Peyer's patch (tissue), 4 donors: ENCODE measurements around the gene GHITM. TPM values are rescaled to one million over a fixed set of nuclear protein-coding genes. Genes with fewer than 3 reads are reported as not detected.

Experiments used
- DNase-seq, 3 donors: peaks; one replicate each; pipeline ENCODE4 v3.0.0-alpha.2; 2017 to 2019
- H3K27ac ChIP-seq, 4 donors: fragments of 200-600 bp; sonication (generic); one replicate each; pipeline ENCODE4 v1.5.1; 2016 to 2019
- H3K27me3 ChIP-seq, 2 donors: fragments of 200-600 bp; sonication (generic); one replicate each; pipeline ENCODE4 v1.5.1; 2019
- H3K36me3 ChIP-seq, 3 donors: fragments of 200-600 bp; sonication (generic); one replicate each; pipeline ENCODE4 v1.5.1; 2016 to 2019
- H3K4me1 ChIP-seq, 4 donors: fragments of 200-600 bp; sonication (generic); one replicate each; pipeline ENCODE4 v1.5.1; 2016 to 2019
- H3K4me3 ChIP-seq, 4 donors: fragments of 200-600 bp; sonication (generic); 1 replicate in 3 of 4; 2 replicates in 1 of 4; pipeline ENCODE4 v1.5.1; 2016 to 2019; ENCODE audit warnings: mild to moderate bottlenecking in 1 of 4
- H3K9me3 ChIP-seq, 4 donors: fragments of 200-600 bp; sonication (generic); one replicate each; pipeline ENCODE4 v1.5.1; 2016 to 2019; ENCODE audit warnings: mild to moderate bottlenecking in 1 of 4
- POLR2A ChIP-seq, 2 donors: fragments of 450-650 bp; IDR thresholded peaks; one replicate each; pipeline ENCODE4 v1.5.1; 2017; ENCODE audit warnings: antibody characterized with exemption in 2 of 2, mild to moderate bottlenecking in 2 of 2, moderate library complexity in 2 of 2
- total RNA-seq, 4 donors: library from RNA; depleted of rRNA; stranded (reverse); fragments of >200 nt; gene quantifications; one replicate each; pipeline ENCODE4 v1.1.0, GENCODE V29; 2016
- TF ChIP-seq, protein P1 (sequence below), 6 experiments: fragments of 450-650 bp in 4 of 6; fragments of 200-600 bp in 2 of 6; sonication (generic) in 1 of 6; IDR thresholded peaks; one replicate each; pipeline ENCODE4 v1.5.1; 2017 to 2019; ENCODE audit warnings: antibody characterized with exemption in 6 of 6, mild to moderate bottlenecking in 3 of 6, moderate library complexity in 1 of 6

The GHITM gene
- total RNA-seq, 4 donors from 2014 or later: 111 to 270 (median 143) TPM

- H3K27me3 ChIP-seq: no peaks in the 10 kb centered on the region
- H3K4me1 ChIP-seq: peaks cover 0 to 13% (median 9%) of the 10 kb centered on the region in 4 donors
- H3K36me3 ChIP-seq: peaks cover 0 to 3% (median 0%) of the 10 kb centered on the region in 3 donors
- H3K27ac ChIP-seq: no peak overlapping the region
- no peaks in the 10 kb centered on the region for H3K9me3 ChIP-seq
- H3K4me3 ChIP-seq: no peak overlapping the region
- TF ChIP-seq, protein P1, sequence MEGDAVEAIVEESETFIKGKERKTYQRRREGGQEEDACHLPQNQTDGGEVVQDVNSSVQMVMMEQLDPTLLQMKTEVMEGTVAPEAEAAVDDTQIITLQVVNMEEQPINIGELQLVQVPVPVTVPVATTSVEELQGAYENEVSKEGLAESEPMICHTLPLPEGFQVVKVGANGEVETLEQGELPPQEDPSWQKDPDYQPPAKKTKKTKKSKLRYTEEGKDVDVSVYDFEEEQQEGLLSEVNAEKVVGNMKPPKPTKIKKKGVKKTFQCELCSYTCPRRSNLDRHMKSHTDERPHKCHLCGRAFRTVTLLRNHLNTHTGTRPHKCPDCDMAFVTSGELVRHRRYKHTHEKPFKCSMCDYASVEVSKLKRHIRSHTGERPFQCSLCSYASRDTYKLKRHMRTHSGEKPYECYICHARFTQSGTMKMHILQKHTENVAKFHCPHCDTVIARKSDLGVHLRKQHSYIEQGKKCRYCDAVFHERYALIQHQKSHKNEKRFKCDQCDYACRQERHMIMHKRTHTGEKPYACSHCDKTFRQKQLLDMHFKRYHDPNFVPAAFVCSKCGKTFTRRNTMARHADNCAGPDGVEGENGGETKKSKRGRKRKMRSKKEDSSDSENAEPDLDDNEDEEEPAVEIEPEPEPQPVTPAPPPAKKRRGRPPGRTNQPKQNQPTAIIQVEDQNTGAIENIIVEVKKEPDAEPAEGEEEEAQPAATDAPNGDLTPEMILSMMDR (IDR thresholded peaks at IDR 0.05): no peak
- no peak for TF ChIP-seq POLR2A (IDR thresholded peaks at IDR 0.05)
- no peak for DNase-seq
Measured at GRCh38 chr10:84175436-84175835, 36.1 kb downstream of the GHITM start.

- Histone ChIP-seq H3K9me3 (no peaks in the 10 kb centered on the region), H3K36me3 (peaks cover 0 to 3% (median 0%) of the 10 kb centered on the region in 3 donors), H3K27ac (no peak overlapping the region), H3K4me3 (no peak overlapping the region), H3K27me3 (no peaks in the 10 kb centered on the region), H3K4me1 (peaks cover 0 to 13% (median 9%) of the 10 kb centered on the region in 4 donors)
- DNase-seq: no peak
- TF ChIP-seq POLR2A (IDR thresholded peaks at IDR 0.05): no peak
- TF ChIP-seq, protein P1 (IDR thresholded peaks at IDR 0.05): no peak
Measured at GRCh38 chr10:84176351-84176750, 37.0 kb downstream of the GHITM start.

DNA sequence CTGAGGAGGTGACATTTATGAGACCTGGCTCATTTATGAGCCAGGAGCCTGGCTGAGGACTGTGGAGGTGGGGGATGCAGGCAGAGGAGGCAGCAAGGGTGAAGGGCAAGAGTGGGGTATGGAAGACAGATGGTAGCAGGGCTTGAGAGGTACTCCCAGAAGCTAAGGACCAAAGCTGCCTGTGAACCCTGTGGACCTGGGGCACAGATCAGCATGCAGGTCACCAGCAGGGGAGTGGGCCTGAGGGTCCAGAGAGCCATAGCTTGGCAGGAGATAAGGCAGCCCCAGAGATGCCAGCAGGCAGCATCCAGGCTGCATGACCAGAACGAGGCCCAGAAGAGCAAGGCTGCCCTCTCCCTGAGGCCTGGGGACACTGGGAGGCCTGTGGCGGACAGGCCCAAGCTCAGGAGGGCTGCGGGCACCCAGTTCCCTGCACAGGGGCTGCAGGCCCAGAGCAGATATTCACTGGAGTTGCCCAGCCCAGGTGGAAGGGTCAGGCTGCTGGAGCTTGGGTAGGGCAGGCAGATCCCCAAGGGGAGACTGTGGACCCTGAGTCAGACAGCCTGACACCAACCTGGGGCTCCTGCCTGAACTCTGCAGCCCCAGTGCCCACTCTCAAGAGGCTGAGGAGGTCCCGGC is 37.6 kb downstream of the GHITM start:
- Histone ChIP-seq H3K9me3 (no peaks in the 10 kb centered on the region), H3K27ac (peak overlapping the region in 1 of 4 donors; percentile 38), H3K36me3 (peaks cover 0 to 3% (median 0%) of the 10 kb centered on the region in 3 donors), H3K4me3 (no peak overlapping the region), H3K27me3 (no peaks in the 10 kb centered on the region), H3K4me1 (peaks cover 0 to 13% (median 9%) of the 10 kb centered on the region in 4 donors)
- TF ChIP-seq, protein P1 (IDR thresholded peaks at IDR 0.05): no peak
- no peak for TF ChIP-seq POLR2A (IDR thresholded peaks at IDR 0.05)
- DNase-seq: no peak

- Histone ChIP-seq H3K9me3 (no peaks in the 10 kb centered on the region), H3K36me3 (peaks cover 0 to 3% (median 0%) of the 10 kb centered on the region in 3 donors), H3K4me1 (peaks cover 0 to 13% (median 7%) of the 10 kb centered on the region in 4 donors), H3K4me3 (no peak overlapping the region), H3K27ac (peak overlapping the region in 1 of 4 donors; percentile 38), H3K27me3 (no peaks in the 10 kb centered on the region)
- DNase-seq: peak in 2 of 3 donors; percentile 54 to 64
- TF ChIP-seq POLR2A (IDR thresholded peaks at IDR 0.05): no peak
- TF ChIP-seq, protein P1 (IDR thresholded peaks at IDR 0.05): no peak
Measured at GRCh38 chr10:84177541-84178141, 38.3 kb downstream of the GHITM start.

DNA sequence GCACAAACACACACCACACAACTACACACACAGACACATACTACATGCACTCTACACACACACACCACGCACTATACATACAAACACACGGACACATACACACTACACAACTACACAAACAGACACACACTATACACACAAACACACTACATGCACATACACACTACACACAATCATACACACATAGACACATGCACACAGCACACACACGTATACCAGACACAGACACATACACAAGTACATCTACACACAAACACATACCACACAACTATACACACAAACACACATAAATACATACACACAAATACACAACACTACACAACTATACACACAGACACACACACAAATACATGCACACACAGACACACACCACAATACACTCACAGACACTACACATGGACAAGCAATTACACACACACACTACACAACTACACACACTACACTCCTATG is 38.9 kb downstream of the GHITM start:
- TF ChIP-seq POLR2A (IDR thresholded peaks at IDR 0.05): no peak
- TF ChIP-seq, protein P1 (IDR thresholded peaks at IDR 0.05): no peak
- Histone ChIP-seq H3K9me3 (no peaks in the 10 kb centered on the region), H3K4me1 (peaks cover 0 to 13% (median 6%) of the 10 kb centered on the region in 4 donors), H3K27me3 (no peaks in the 10 kb centered on the region), H3K27ac (no peak overlapping the region), H3K36me3 (peaks cover 0 to 3% (median 0%) of the 10 kb centered on the region in 3 donors), H3K4me3 (no peak overlapping the region)
- DNase-seq: no peak
